ENCODE data around the gene WDR74. TPM values are rescaled to one million over a fixed set of nuclear protein-coding genes. Genes with fewer than 3 reads are reported as not detected.

Gene WDR74
- total and polyA plus RNA-seq, 2 of the 13 experiments (the other 11 are each of a cell fraction or from before 2014, with no cell fraction given) = 77.0 to 83.3 TPM

- TF ChIP-seq, protein P1, sequence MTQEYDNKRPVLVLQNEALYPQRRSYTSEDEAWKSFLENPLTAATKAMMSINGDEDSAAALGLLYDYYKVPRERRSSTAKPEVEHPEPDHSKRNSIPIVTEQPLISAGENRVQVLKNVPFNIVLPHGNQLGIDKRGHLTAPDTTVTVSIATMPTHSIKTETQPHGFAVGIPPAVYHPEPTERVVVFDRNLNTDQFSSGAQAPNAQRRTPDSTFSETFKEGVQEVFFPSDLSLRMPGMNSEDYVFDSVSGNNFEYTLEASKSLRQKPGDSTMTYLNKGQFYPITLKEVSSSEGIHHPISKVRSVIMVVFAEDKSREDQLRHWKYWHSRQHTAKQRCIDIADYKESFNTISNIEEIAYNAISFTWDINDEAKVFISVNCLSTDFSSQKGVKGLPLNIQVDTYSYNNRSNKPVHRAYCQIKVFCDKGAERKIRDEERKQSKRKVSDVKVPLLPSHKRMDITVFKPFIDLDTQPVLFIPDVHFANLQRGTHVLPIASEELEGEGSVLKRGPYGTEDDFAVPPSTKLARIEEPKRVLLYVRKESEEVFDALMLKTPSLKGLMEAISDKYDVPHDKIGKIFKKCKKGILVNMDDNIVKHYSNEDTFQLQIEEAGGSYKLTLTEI (CRISPR knock-in tag; conservative IDR thresholded peaks at IDR 0.05) = peak; percentile 78; the same call in 1 of the 2 replicates
- peak; percentile 100 for TF ChIP-seq FUBP1 (CRISPR knock-in tag; IDR thresholded peaks at IDR 0.05; ENCODE audit: borderline replicate concordance)
- 0 out of 2 replicates have a peak, but pooled peaks have one; percentile 33 for TF ChIP-seq ZFP90 (CRISPR knock-in tag; IDR thresholded peaks at IDR 0.05; ENCODE audit: borderline replicate concordance)
- no peak for TF ChIP-seq ZNF34 (CRISPR knock-in tag; IDR thresholded peaks at IDR 0.05; ENCODE audit: borderline replicate concordance)
- no peak for TF ChIP-seq ZNF781 (CRISPR knock-in tag; IDR thresholded peaks at IDR 0.05; ENCODE audit: borderline replicate concordance, not compliant biosample characterization)
- TF ChIP-seq MXD3 (CRISPR knock-in tag; IDR thresholded peaks at IDR 0.05) = no peak
- TF ChIP-seq PLSCR1 (CRISPR knock-in tag; IDR thresholded peaks at IDR 0.05; ENCODE audit: borderline replicate concordance) = no peak
- TF ChIP-seq ZNF878 (CRISPR knock-in tag; IDR thresholded peaks at IDR 0.05) = peak; percentile 99
- TF ChIP-seq, protein P2, sequence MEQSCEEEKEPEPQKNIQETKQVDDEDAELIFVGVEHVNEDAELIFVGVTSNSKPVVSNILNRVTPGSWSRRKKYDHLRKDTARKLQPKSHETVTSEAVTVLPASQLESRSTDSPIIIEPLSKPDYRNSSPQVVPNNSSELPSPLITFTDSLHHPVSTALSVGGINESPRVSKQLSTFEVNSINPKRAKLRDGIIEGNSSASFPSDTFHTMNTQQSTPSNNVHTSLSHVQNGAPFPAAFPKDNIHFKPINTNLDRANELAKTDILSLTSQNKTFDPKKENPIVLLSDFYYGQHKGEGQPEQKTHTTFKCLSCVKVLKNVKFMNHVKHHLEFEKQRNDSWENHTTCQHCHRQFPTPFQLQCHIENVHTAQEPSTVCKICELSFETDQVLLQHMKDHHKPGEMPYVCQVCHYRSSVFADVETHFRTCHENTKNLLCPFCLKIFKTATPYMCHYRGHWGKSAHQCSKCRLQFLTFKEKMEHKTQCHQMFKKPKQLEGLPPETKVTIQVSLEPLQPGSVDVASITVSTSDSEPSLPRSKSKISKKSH (CRISPR knock-in tag; IDR thresholded peaks at IDR 0.05; ENCODE audit: borderline replicate concordance) = no peak
- TF ChIP-seq POGZ (CRISPR knock-in tag; IDR thresholded peaks at IDR 0.05) = no peak
- peak; percentile 87; the same call in 1 of the 2 replicates for TF ChIP-seq NFKBIZ (CRISPR knock-in tag; IDR thresholded peaks at IDR 0.05)
- TF ChIP-seq ZNF678 (CRISPR knock-in tag; IDR thresholded peaks at IDR 0.05) = 0 out of 2 replicates have a peak, but pooled peaks have one; percentile 60
- no peak for TF ChIP-seq PTBP1 (IDR thresholded peaks at IDR 0.05; ENCODE audit: low read depth, low read length, poor library complexity, severe bottlenecking)
- TF ChIP-seq KAT8 (CRISPR knock-in tag; IDR thresholded peaks at IDR 0.05) = peak; percentile 91
- peak; percentile 92 for TF ChIP-seq ZNF639 (CRISPR knock-in tag; conservative IDR thresholded peaks at IDR 0.05)
- peak; percentile 77 for TF ChIP-seq CEBPG (CRISPR knock-in tag; IDR thresholded peaks at IDR 0.05)
- peak; percentile 90 for TF ChIP-seq SIX1 (CRISPR knock-in tag; IDR thresholded peaks at IDR 0.05; ENCODE audit: borderline replicate concordance)
- TF ChIP-seq ZBTB20 (CRISPR knock-in tag; IDR thresholded peaks at IDR 0.05; ENCODE audit: borderline replicate concordance, low read depth) = peak; percentile 75
- TF ChIP-seq ZNF33A (CRISPR knock-in tag; IDR thresholded peaks at IDR 0.05; ENCODE audit: borderline replicate concordance) = 0 out of 2 replicates have a peak, but pooled peaks have one; percentile 50
- no peak for TF ChIP-seq EHMT2 (IDR thresholded peaks at IDR 0.05; ENCODE audit: borderline replicate concordance, low read depth, low read length)
Observed at GRCh38 chr11:62841361-62842170, 2.2 kb upstream of the WDR74 start (continued).

Data from HepG2 (cell line).